DMS 273 treated with DMSO at 0.1 percent for 48 hours (cell line): ENCODE results near the gene RFC2.

Source experiments
- DNase-seq: peaks from one replicate; lab custom pipeline; 2025; lab: John Stamatoyannopoulos, UW

The RFC2 gene

GRCh38 chr7:74254129-74254857 lies at the start of gene RFC2:
TSS of gene RFC2 (minus strand) at chr7:74254399. CDS start at chr7:74254383, 16 bp downstream.
- DNase-seq: peak; percentile 87

GRCh38 chr7:74302745-74303221 lies 48.6 kb upstream of the RFC2 start:
- no peak for DNase-seq

GRCh38 chr7:74300926-74301325 lies 46.7 kb upstream of the RFC2 start:
- no peak for DNase-seq

- no peak for DNase-seq
These were observed 45.2 kb upstream of the RFC2 start for GRCh38 chr7:74299401-74299800.

- no peak for DNase-seq
These were observed 43.5 kb upstream of the RFC2 start for GRCh38 chr7:74297516-74298233.

- DNase-seq: no peak
These were observed 40.2 kb upstream of the RFC2 start for GRCh38 chr7:74294191-74294998.

- DNase-seq: no peak
These were observed 39.3 kb upstream of the RFC2 start for GRCh38 chr7:74293577-74293908.

- DNase-seq: no peak
These were observed 38.8 kb upstream of the RFC2 start for GRCh38 chr7:74292757-74293576.

GRCh38 chr7:74291535-74291934 lies 37.3 kb upstream of the RFC2 start:
- no peak for DNase-seq

GRCh38 chr7:74290981-74291441 lies 36.8 kb upstream of the RFC2 start:
- DNase-seq: no peak

GRCh38 chr7:74290553-74290950 lies 36.4 kb upstream of the RFC2 start:
- DNase-seq: no peak

GRCh38 chr7:74289659-74290552 lies 35.7 kb upstream of the RFC2 start:
- DNase-seq: no peak

- DNase-seq: peak; percentile 65
These were observed 34.9 kb upstream of the RFC2 start, which contains the start of gene CLIP2 for GRCh38 chr7:74289018-74289658. TSS of gene CLIP2 (plus strand) at chr7:74289407. CDS start at chr7:74317547, 28,140 bp downstream.

- DNase-seq: no peak
These were observed 34.1 kb upstream of the RFC2 start for GRCh38 chr7:74288034-74288881.

- no peak for DNase-seq
These were observed 33.3 kb upstream of the RFC2 start for GRCh38 chr7:74287303-74288033.

- no peak for DNase-seq
These were observed 31.9 kb upstream of the RFC2 start for GRCh38 chr7:74286131-74286530.

GRCh38 chr7:74284781-74285259 lies 30.6 kb upstream of the RFC2 start:
- DNase-seq: no peak

- no peak for DNase-seq
These were observed 29.8 kb upstream of the RFC2 start for GRCh38 chr7:74283858-74284447.
